Type B pancreatic cell (in vitro differentiated cells): ENCODE data around the gene CREBZF. TPM values are rescaled to one million over a fixed set of nuclear protein-coding genes. Genes with fewer than 3 reads are reported as not detected.
A peak's percentile ranks its signal among the peaks of the same experiment; 100 is the strongest.

Source experiments
- DNase-seq: peaks from one replicate; pipeline ENCODE4 v3.0.0; 2021; ENCODE audit warnings: mixed read lengths; ENCODE audit not compliant: unreplicated experiment; ENCODE audit errors: extremely low spot score
- H3K27ac Mint-ChIP-seq: 2 replicates; pipeline ENCODE4 v1.8.0; 2021; ENCODE audit warnings: mild to moderate bottlenecking, mixed read lengths
- H3K27me3 Mint-ChIP-seq: 2 replicates; pipeline ENCODE4 v1.8.0; 2021; ENCODE audit warnings: mixed read lengths
- H3K36me3 Mint-ChIP-seq: 2 replicates; pipeline ENCODE4 v1.8.0; 2021; ENCODE audit warnings: mixed read lengths
- H3K4me1 Mint-ChIP-seq: one replicate; pipeline ENCODE4 v1.8.0; 2021; ENCODE audit warnings: mixed read lengths; ENCODE audit not compliant: unreplicated experiment
- H3K4me3 Mint-ChIP-seq: 2 replicates; pipeline ENCODE4 v1.8.0; 2021; ENCODE audit warnings: mild to moderate bottlenecking, mixed read lengths
- H3K9me3 Mint-ChIP-seq: 2 replicates; pipeline ENCODE4 v1.8.0; 2021; ENCODE audit warnings: mixed read lengths
- CTCF ChIP-seq: fragments of 200-600 bp; sonication (generic); conservative IDR thresholded peaks from 2 replicates; pipeline ENCODE4 v1.5.0; 2021; ENCODE audit warnings: antibody characterized with exemption, mild to moderate bottlenecking
- long read RNA-seq: library from polyadenylated mRNA; unstranded; transcript quantifications from one replicate; pipeline ENCODE4 v2.0.0, GENCODE V29; 2020
- total RNA-seq: library from RNA; stranded (reverse); gene quantifications from 2 replicates; pipeline ENCODE4 v1.2.1, GENCODE V29; 2021; ENCODE audit warnings: low replicate concordance

The CREBZF gene
- total RNA-seq, result 43.2 and 55.7 TPM in 2 replicates
- long read RNA-seq, full-length matches to known transcripts, result 4 of 5 reads
- long read RNA-seq, partial matches to known transcripts, result 1 of 5 reads
- long read RNA-seq, other reads (novel, unspliced or antisense), result 0 of 5 reads

- H3K9me3 Mint-ChIP-seq, result no peaks in the 10 kb centered on the region
- no peaks in the 10 kb centered on the region for H3K27me3 Mint-ChIP-seq
- DNase-seq, result peak; percentile 94
- peak within 1 kb of the TSS; percentile 96 for H3K27ac Mint-ChIP-seq
- H3K4me3 Mint-ChIP-seq, result peak within 1 kb of the TSS; percentile 96
- peaks cover 32% of the 10 kb centered on the region for H3K36me3 Mint-ChIP-seq
- TF ChIP-seq CTCF, result peak; percentile 20
- H3K4me1 Mint-ChIP-seq, result peaks cover 22% of the 10 kb centered on the region
Measured at GRCh38 chr11:85664615-85665481, at the start of gene CREBZF. Gene CREBZF, minus strand, starts transcription at chr11:85665129. Its CDS starts 254 bp downstream, at chr11:85664875.

GRCh38 chr11:85712953-85713352 is 48.0 kb upstream of the CREBZF start:
- DNase-seq, result no peak
- H3K36me3 Mint-ChIP-seq, result peaks cover 5% of the 10 kb centered on the region
- TF ChIP-seq CTCF, result no peak
- no peaks in the 10 kb centered on the region for H3K9me3 Mint-ChIP-seq
- H3K4me1 Mint-ChIP-seq, result peaks cover 16% of the 10 kb centered on the region
- H3K27ac Mint-ChIP-seq, result no peak overlapping the region
- H3K27me3 Mint-ChIP-seq, result no peaks in the 10 kb centered on the region
- no peak overlapping the region for H3K4me3 Mint-ChIP-seq

GRCh38 chr11:85710917-85711316 is 46.0 kb upstream of the CREBZF start:
- peaks cover 10% of the 10 kb centered on the region for H3K36me3 Mint-ChIP-seq
- H3K4me3 Mint-ChIP-seq, result peak overlapping the region; percentile 29
- H3K27ac Mint-ChIP-seq, result peak overlapping the region; percentile 18
- H3K9me3 Mint-ChIP-seq, result no peaks in the 10 kb centered on the region
- no peak for TF ChIP-seq CTCF
- peaks cover 16% of the 10 kb centered on the region for H3K4me1 Mint-ChIP-seq
- no peak for DNase-seq
- H3K27me3 Mint-ChIP-seq, result no peaks in the 10 kb centered on the region

- peaks cover 16% of the 10 kb centered on the region for H3K4me1 Mint-ChIP-seq
- H3K4me3 Mint-ChIP-seq, result no peak overlapping the region
- DNase-seq, result no peak
- no peak overlapping the region for H3K27ac Mint-ChIP-seq
- no peak for TF ChIP-seq CTCF
- H3K9me3 Mint-ChIP-seq, result no peaks in the 10 kb centered on the region
- H3K36me3 Mint-ChIP-seq, result peaks cover 10% of the 10 kb centered on the region
- no peaks in the 10 kb centered on the region for H3K27me3 Mint-ChIP-seq
Measured at GRCh38 chr11:85709941-85710702, 45.2 kb upstream of the CREBZF start.

GRCh38 chr11:85705800-85706199 is 40.9 kb upstream of the CREBZF start:
- Mint-ChIP-seq H3K27ac (no peak overlapping the region), H3K4me3 (no peak overlapping the region), H3K9me3 (peaks cover 7% of the 10 kb centered on the region), H3K4me1 (peaks cover 11% of the 10 kb centered on the region), H3K36me3 (peaks cover 10% of the 10 kb centered on the region), H3K27me3 (no peaks in the 10 kb centered on the region)
- no peak for TF ChIP-seq CTCF
- no peak for DNase-seq
